Gastrocnemius medialis (tissue), 4 donors: Measurements from ENCODE around the gene MEGF11. TPM values are rescaled to one million over a fixed set of nuclear protein-coding genes. Genes with fewer than 3 reads are reported as not detected.

Source experiments
- ATAC-seq, 2 donors: fragments of 150-250 bp; one replicate each; pipeline ENCODE4 v1.9.1; 2016
- DNase-seq, 2 donors: peaks; one replicate each; pipeline ENCODE4 v3.0.0-alpha.2; 2019
- H3K27ac ChIP-seq, 4 donors: fragments of 200-600 bp; sonication (generic); 1 replicate in 1 of 4; 2 replicates in 3 of 4; pipeline ENCODE4 v1.5.1; 2016 to 2018; ENCODE audit warnings: mild to moderate bottlenecking in 2 of 4, moderate library complexity in 1 of 4
- H3K27me3 ChIP-seq, 3 donors: fragments of 200-600 bp; sonication (generic) in 2 of 3; 1 replicate in 1 of 3; 2 replicates in 2 of 3; pipeline versions ENCODE4 v1.5.1 to v1.6.0; 2016 to 2019; ENCODE audit warnings: mild to moderate bottlenecking in 1 of 3, moderate library complexity in 1 of 3
- H3K36me3 ChIP-seq, 2 donors: fragments of 200-600 bp; sonication (generic) in 1 of 2; one replicate each; pipeline ENCODE4 v1.5.1; 2017 to 2018
- H3K4me1 ChIP-seq, 2 donors: fragments of 200-600 bp; sonication (generic) in 1 of 2; one replicate each; pipeline ENCODE4 v1.5.1; 2016 to 2017; ENCODE audit warnings: mild to moderate bottlenecking in 2 of 2
- H3K4me3 ChIP-seq, 4 donors: fragments of 200-600 bp; sonication (generic) in 3 of 4; 1 replicate in 1 of 4; 2 replicates in 3 of 4; pipeline ENCODE4 v1.5.1; 2016 to 2019; ENCODE audit warnings: mild to moderate bottlenecking in 2 of 4
- H3K9me3 ChIP-seq, 3 donors: fragments of 200-600 bp; sonication (generic) in 2 of 3; 1 replicate in 1 of 3; 2 replicates in 2 of 3; pipeline ENCODE4 v1.5.1; 2016 to 2019
- POLR2A ChIP-seq, 2 donors: fragments of 450-650 bp; IDR thresholded peaks; one replicate each; pipeline ENCODE4 v1.6.1; 2017; ENCODE audit warnings: antibody characterized with exemption in 2 of 2, mild to moderate bottlenecking in 2 of 2, moderate library complexity in 2 of 2
- in situ Hi-C, 4 donors: fragments of 200-750 bp; cut with MboI; loops; one replicate each; pipeline versions ENCODE4 v1.15.0 to v1.8.0; 2017; ENCODE audit warnings: low sequenced_read_pairs in 4 of 4
- intact Hi-C: fragments of 100-400 bp; cut with DNase I; formaldehyde crosslinking; loops from one replicate; pipeline ENCODE4 v1.15.1; 2023; ENCODE audit warnings: low total_unique reads
- total RNA-seq, 4 donors: library from RNA; depleted of rRNA; stranded (reverse); fragments of >200 nt; gene quantifications; one replicate each; pipeline versions ENCODE4 v1.1.0 to v1.2.3, GENCODE V29; 2016
- TF ChIP-seq, protein P1 (sequence below), 5 experiments: fragments of 450-650 bp in 3 of 5; fragments of 200-600 bp in 2 of 5; sonication (generic) in 2 of 5; IDR thresholded peaks in 4 of 5; conservative IDR thresholded peaks in 1 of 5; 1 replicate in 4 of 5; 2 replicates in 1 of 5; pipeline ENCODE4 v1.5.1; 2016 to 2019; ENCODE audit warnings: antibody characterized with exemption in 5 of 5, mild to moderate bottlenecking in 3 of 5, moderate library complexity in 3 of 5

MEGF11 gene
- total RNA-seq, 4 donors from 2014 or later, result not detected

DNA sequence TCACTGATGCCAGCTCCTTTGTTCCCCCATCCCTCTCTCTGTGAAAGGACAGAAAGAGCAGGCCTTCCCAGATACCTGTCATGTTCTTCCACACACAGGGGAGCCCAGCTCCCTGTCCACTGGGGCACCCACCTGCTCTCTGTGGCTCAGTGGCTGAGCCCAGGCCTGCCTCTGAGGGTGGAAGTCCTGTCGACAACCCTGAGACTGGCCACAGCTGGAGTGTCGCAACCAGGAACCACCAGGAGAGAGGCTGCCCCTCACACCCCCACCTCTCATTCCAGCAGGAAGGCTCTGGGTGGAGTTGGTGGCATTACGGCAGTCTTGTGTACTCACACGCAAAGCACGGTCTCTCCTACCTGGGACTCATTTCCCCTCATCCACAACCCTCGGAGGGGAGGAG is 66.3 kb downstream of the MEGF11 start:
- intact Hi-C loops, result no loop called here

DNA sequence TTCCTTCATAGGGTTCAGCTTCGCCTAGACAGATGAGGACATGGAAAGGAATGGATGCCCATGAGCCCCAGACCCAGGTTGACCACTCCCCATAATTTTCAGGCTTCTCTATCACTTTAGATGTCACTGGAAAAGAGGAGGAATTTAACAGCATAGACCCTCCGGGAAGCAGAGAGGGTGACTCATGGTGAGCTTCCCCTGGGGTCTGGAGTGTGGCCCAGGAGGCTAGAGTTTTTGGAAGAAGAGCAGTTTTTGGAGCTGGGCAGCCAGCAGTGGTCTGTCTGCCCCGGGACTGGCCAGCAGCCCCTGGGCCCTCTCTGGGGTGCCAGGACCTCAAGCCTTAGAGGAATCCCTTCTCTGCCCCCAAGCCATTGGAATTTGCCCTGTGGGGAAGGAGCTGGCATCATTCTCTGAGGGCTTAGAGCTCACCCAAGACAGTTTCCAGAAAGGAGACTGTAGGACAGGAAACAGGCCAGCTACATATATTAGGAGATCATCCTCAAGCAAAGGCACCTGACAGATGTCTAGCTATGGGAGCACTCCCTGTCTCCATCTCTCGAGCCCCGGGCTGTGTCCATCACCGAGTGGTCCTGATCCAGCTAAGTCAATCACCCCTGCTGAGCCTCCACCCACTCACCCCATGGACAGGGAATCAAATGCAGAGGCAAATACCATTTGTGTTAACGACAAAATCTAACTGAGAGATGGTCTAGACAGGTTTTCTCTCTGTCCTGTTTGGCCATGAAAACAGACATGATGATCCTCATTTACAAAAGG is 67.3 kb downstream of the MEGF11 start:
- TF ChIP-seq POLR2A (IDR thresholded peaks at IDR 0.05), result no peak
- TF ChIP-seq, protein P1, sequence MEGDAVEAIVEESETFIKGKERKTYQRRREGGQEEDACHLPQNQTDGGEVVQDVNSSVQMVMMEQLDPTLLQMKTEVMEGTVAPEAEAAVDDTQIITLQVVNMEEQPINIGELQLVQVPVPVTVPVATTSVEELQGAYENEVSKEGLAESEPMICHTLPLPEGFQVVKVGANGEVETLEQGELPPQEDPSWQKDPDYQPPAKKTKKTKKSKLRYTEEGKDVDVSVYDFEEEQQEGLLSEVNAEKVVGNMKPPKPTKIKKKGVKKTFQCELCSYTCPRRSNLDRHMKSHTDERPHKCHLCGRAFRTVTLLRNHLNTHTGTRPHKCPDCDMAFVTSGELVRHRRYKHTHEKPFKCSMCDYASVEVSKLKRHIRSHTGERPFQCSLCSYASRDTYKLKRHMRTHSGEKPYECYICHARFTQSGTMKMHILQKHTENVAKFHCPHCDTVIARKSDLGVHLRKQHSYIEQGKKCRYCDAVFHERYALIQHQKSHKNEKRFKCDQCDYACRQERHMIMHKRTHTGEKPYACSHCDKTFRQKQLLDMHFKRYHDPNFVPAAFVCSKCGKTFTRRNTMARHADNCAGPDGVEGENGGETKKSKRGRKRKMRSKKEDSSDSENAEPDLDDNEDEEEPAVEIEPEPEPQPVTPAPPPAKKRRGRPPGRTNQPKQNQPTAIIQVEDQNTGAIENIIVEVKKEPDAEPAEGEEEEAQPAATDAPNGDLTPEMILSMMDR (IDR thresholded peaks at IDR 0.05 in 4 of 5, conservative IDR thresholded peaks at IDR 0.05 in 1 of 5), result no peak
- ATAC-seq (no peak), DNase-seq (no peak)
- Histone ChIP-seq H3K4me1 (no peaks in the 10 kb centered on the region), H3K27ac (no peak overlapping the region), H3K4me3 (no peak overlapping the region), H3K27me3 (peaks cover 0 to 16% (median 0%) of the 10 kb centered on the region in 3 donors), H3K36me3 (no peaks in the 10 kb centered on the region), H3K9me3 (no peaks in the 10 kb centered on the region)
- in situ Hi-C loops (loop anchor here in 1 of 4 donors (25.0 kb wide), 1 partner anchor 199 kb away; no protein-coding TSS in a partner anchor), intact Hi-C loops (no loop called here)

More for the DNA sequence above, 66.3 kb downstream of the MEGF11 start:
- no peaks in the 10 kb centered on the region for H3K9me3 ChIP-seq
- no peak overlapping the region for H3K4me3 ChIP-seq
- H3K4me1 ChIP-seq, result no peaks in the 10 kb centered on the region
- TF ChIP-seq, protein P1 (IDR thresholded peaks at IDR 0.05 in 4 of 5, conservative IDR thresholded peaks at IDR 0.05 in 1 of 5), result no peak
- no peak for TF ChIP-seq POLR2A (IDR thresholded peaks at IDR 0.05)
- H3K27me3 ChIP-seq, result peaks cover 0 to 16% (median 0%) of the 10 kb centered on the region in 3 donors
- no peak overlapping the region for H3K27ac ChIP-seq
- no peaks in the 10 kb centered on the region for H3K36me3 ChIP-seq
- ATAC-seq (no peak), DNase-seq (no peak)
- in situ Hi-C loops, result loop anchor here in 1 of 4 donors (25.0 kb wide), 1 partner anchor 200 kb away; no protein-coding TSS in a partner anchor

DNA sequence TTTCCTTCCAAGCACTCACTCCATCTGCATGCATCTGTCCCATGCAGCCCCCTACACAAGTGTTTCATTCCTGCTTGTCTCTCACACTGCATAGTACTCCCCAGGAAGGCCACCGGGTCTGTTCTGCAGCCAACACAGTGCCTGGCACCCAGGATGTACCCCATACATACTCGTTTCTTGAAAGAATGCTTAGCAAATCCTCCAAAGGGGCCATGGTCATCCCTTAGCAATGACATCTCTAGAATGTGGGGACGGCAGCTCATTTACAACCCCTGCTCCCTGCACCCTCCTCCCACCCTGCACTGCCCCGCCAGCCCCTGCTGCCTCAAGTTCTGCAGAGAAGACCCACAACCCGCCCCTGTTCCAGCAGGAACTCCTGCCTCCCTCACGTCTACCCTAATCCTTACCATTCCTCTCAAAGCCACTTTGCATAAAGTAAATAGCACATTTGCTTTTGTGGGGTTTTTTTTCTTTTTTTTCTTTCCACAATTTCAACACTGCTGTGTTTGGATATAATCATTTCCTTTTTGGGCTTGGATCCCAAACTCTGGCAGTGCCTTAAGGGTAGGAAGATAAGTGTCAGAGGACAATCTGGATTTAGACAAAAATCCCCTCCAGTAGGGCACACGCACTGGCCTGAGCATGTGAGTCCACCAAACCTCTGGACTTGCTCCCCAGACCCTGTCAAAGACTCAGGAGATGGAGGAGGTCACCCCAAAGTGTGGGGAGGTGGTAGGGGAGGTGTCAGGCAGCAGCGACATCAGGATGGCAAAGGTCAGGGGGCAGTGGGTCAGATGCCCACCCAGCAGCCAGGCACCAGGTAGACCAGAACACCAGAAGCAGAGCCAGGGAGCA is 68.4 kb downstream of the MEGF11 start:
- H3K36me3 ChIP-seq, result no peaks in the 10 kb centered on the region
- H3K4me1 ChIP-seq, result no peaks in the 10 kb centered on the region
- in situ Hi-C loops, result loop anchor here in 1 of 4 donors (25.0 kb wide), 1 partner anchor 198 kb away; no protein-coding TSS in a partner anchor
- H3K27me3 ChIP-seq, result peaks cover 0 to 16% (median 0%) of the 10 kb centered on the region in 3 donors
- no peak overlapping the region for H3K4me3 ChIP-seq
- intact Hi-C loops, result no loop called here
- no peak for TF ChIP-seq POLR2A (IDR thresholded peaks at IDR 0.05)
- TF ChIP-seq, protein P1 (IDR thresholded peaks at IDR 0.05 in 4 of 5, conservative IDR thresholded peaks at IDR 0.05 in 1 of 5), result no peak
- ATAC-seq (no peak), DNase-seq (no peak)
- H3K27ac ChIP-seq, result no peak overlapping the region
- no peaks in the 10 kb centered on the region for H3K9me3 ChIP-seq

DNA sequence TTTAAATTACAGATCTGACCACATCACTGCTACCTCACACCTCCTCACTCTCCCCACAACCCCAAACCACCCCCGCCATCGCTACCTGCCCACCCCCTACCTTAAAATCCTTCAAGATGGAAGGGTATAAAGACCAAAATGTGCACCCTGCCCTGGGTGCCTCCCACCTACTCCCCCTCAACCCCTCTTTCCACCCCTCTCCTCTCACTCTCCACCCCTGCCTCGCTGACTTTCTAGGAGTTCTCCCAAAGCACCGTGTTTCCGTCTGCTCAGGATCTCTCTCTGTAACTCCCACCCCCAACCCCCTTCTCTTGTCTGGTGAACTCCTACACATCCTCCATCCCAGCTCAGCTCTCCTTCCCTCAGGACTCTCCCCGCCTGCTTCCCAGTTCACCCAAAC is 69.1 kb downstream of the MEGF11 start:
- no peaks in the 10 kb centered on the region for H3K9me3 ChIP-seq
- DNase-seq, result no peak
- H3K4me3 ChIP-seq, result no peak overlapping the region
- ATAC-seq, result no peak
- intact Hi-C loops, result no loop called here
- no peak overlapping the region for H3K27ac ChIP-seq
- no peaks in the 10 kb centered on the region for H3K4me1 ChIP-seq
- in situ Hi-C loops, result loop anchor here in 1 of 4 donors (25.0 kb wide), 1 partner anchor 197 kb away; no protein-coding TSS in a partner anchor
- TF ChIP-seq POLR2A (IDR thresholded peaks at IDR 0.05), result no peak
- TF ChIP-seq, protein P1 (IDR thresholded peaks at IDR 0.05 in 4 of 5, conservative IDR thresholded peaks at IDR 0.05 in 1 of 5), result no peak
- no peaks in the 10 kb centered on the region for H3K36me3 ChIP-seq
- H3K27me3 ChIP-seq, result peaks cover 0 to 16% (median 0%) of the 10 kb centered on the region in 3 donors
